ENCODE measurements around the gene CSGALNACT2. TPM values are rescaled to one million over a fixed set of nuclear protein-coding genes. Genes with fewer than 3 reads are reported as not detected.

Gene CSGALNACT2
- total and polyA plus RNA-seq, 7 donors = 3.2 to 37.1 (median 25.0) TPM

GRCh38 chr10:43102063-43102828 is 36.0 kb upstream of the CSGALNACT2 start:
- DNase-seq = no peak
- H3K27me3 ChIP-seq = peaks cover 4 to 14% (median 6%) of the 10 kb centered on the region in 3 donors
- peaks cover 0 to 16% (median 12%) of the 10 kb centered on the region in 4 donors for H3K4me1 ChIP-seq
- no peak for TF ChIP-seq CTCF (IDR thresholded peaks at IDR 0.05)
- no peak for TF ChIP-seq POLR2AphosphoS5 (IDR thresholded peaks at IDR 0.05)
- TF ChIP-seq EP300 (IDR thresholded peaks at IDR 0.05) = no peak
- no peak for TF ChIP-seq POLR2A (IDR thresholded peaks at IDR 0.05)
- intact Hi-C loops (cut with DNase I) = no loop called here
- H3K9me3 ChIP-seq = no peaks in the 10 kb centered on the region
- H3K27ac ChIP-seq = no peak overlapping the region
- no peak overlapping the region for H3K4me3 ChIP-seq
- 84 to 85% methylated on average over 19 of the region's 19 CpGs for WGBS, 2 donors
- no peaks in the 10 kb centered on the region for H3K36me3 ChIP-seq

GRCh38 chr10:43105102-43105955 is 32.9 kb upstream of the CSGALNACT2 start:
- TF ChIP-seq POLR2A (IDR thresholded peaks at IDR 0.05) (no peak), POLR2AphosphoS5 (IDR thresholded peaks at IDR 0.05) (peak in 2 of 4 donors; percentile 19 to 39), EP300 (IDR thresholded peaks at IDR 0.05) (no peak), CTCF (IDR thresholded peaks at IDR 0.05) (peak; percentile 97 to 100 (median 99))
- Histone ChIP-seq H3K36me3 (no peaks in the 10 kb centered on the region), H3K4me1 (peaks cover 0 to 16% (median 12%) of the 10 kb centered on the region in 4 donors), H3K9me3 (no peaks in the 10 kb centered on the region), H3K4me3 (peak overlapping the region; percentile 38 to 60 (median 53)), H3K27me3 (peaks cover 4 to 14% (median 6%) of the 10 kb centered on the region in 3 donors), H3K27ac (peak overlapping the region in 1 of 4 donors; percentile 38)
- intact Hi-C loops (cut with DNase I) = loop anchor here (1.0 kb wide), 2 partner anchors 239 to 352 kb away; no protein-coding TSS in a partner anchor
- peak; percentile 89 for DNase-seq
- WGBS, 2 donors = 2 to 3% methylated on average over 71 of the region's 71 CpGs

- Histone ChIP-seq H3K4me1 (peaks cover 0 to 16% (median 12%) of the 10 kb centered on the region in 4 donors), H3K9me3 (no peaks in the 10 kb centered on the region), H3K36me3 (no peaks in the 10 kb centered on the region), H3K27ac (no peak overlapping the region), H3K27me3 (peaks cover 4 to 14% (median 6%) of the 10 kb centered on the region in 3 donors), H3K4me3 (peak overlapping the region in 1 of 4 donors; percentile 60)
- intact Hi-C loops (cut with DNase I) = loop anchor here (1.0 kb wide), 2 partner anchors 240 to 353 kb away; no protein-coding TSS in a partner anchor
- 44 to 48% methylated on average over 7 of the region's 7 CpGs for WGBS, 2 donors
- DNase-seq = no peak
- TF ChIP-seq POLR2A (IDR thresholded peaks at IDR 0.05) (no peak), POLR2AphosphoS5 (IDR thresholded peaks at IDR 0.05) (no peak), CTCF (IDR thresholded peaks at IDR 0.05) (no peak), EP300 (IDR thresholded peaks at IDR 0.05) (no peak)
Measured at GRCh38 chr10:43105956-43106229, 32.4 kb upstream of the CSGALNACT2 start.

GRCh38 chr10:43106256-43107091 is 31.8 kb upstream of the CSGALNACT2 start:
- intact Hi-C loops (cut with DNase I) = no loop called here
- H3K4me3 ChIP-seq = no peak overlapping the region
- no peak for DNase-seq
- H3K9me3 ChIP-seq = no peaks in the 10 kb centered on the region
- peaks cover 0 to 16% (median 12%) of the 10 kb centered on the region in 4 donors for H3K4me1 ChIP-seq
- no peak overlapping the region for H3K27ac ChIP-seq
- TF ChIP-seq CTCF (IDR thresholded peaks at IDR 0.05) (no peak), POLR2A (IDR thresholded peaks at IDR 0.05) (no peak), POLR2AphosphoS5 (IDR thresholded peaks at IDR 0.05) (no peak), EP300 (IDR thresholded peaks at IDR 0.05) (no peak)
- no peaks in the 10 kb centered on the region for H3K36me3 ChIP-seq
- peaks cover 4 to 14% (median 6%) of the 10 kb centered on the region in 3 donors for H3K27me3 ChIP-seq
- 88 to 89% methylated on average over 28 of the region's 28 CpGs for WGBS, 2 donors
